ENCODE data around the gene SIM2. TPM values are rescaled to one million over a fixed set of nuclear protein-coding genes. Genes with fewer than 3 reads are reported as not detected.

Gene SIM2
- total RNA-seq, 1 donor from 2014 or later = 9.2 TPM

- Histone ChIP-seq H3K9ac (ENCODE audit: low read length) (no peak overlapping the region), H4K20me1 (ENCODE audit: insufficient read depth, low read length) (no peaks in the 10 kb centered on the region), H3K27me3 (ENCODE audit: insufficient read depth, low read length) (peaks cover 49% of the 10 kb centered on the region), H3K4me3 (ENCODE audit: insufficient read depth, low read depth, low read length) (no peak overlapping the region), H2AFZ (ENCODE audit: low read depth, low read length) (no peak overlapping the region), H3K4me1 (ENCODE audit: insufficient read depth, low read length) (no peaks in the 10 kb centered on the region), H3K27ac (ENCODE audit: low read depth, low read length) (no peak overlapping the region), H3K79me2 (ENCODE audit: insufficient read depth, low read length) (no peaks in the 10 kb centered on the region), H3K4me2 (ENCODE audit: low read length) (no peak overlapping the region), H3K9me3 (ENCODE audit: insufficient read depth, low read depth, low read length) (no peaks in the 10 kb centered on the region), H3K36me3 (ENCODE audit: insufficient read depth, low read length) (no peaks in the 10 kb centered on the region)
- no peaks in the 10 kb centered on the region for H3K4me1 Mint-ChIP-seq (ENCODE audit: low read depth, unreplicated experiment)
- peaks cover 46% of the 10 kb centered on the region for H3K27me3 Mint-ChIP-seq (ENCODE audit: low read depth, unreplicated experiment)
- H3K27ac Mint-ChIP-seq (ENCODE audit: unreplicated experiment) = no peak overlapping the region
- no peak for TF ChIP-seq CTCF (IDR thresholded peaks at IDR 0.05; ENCODE audit: insufficient read depth, low read depth, low read length)
- TF ChIP-seq EZH2 (IDR thresholded peaks at IDR 0.05; ENCODE audit: insufficient read depth, low read length) = no peak
- H3K9me3 Mint-ChIP-seq (ENCODE audit: unreplicated experiment) = peaks cover 1% of the 10 kb centered on the region
- no peak for DNase-seq (ENCODE audit: low read depth)
- peaks cover 3% of the 10 kb centered on the region for H3K36me3 Mint-ChIP-seq (ENCODE audit: low read depth, unreplicated experiment)
- no peak for FAIRE-seq
- no peak overlapping the region for H3K4me3 Mint-ChIP-seq (ENCODE audit: unreplicated experiment)
Measured at GRCh38 chr21:36716387-36716786, 17.5 kb downstream of the SIM2 start.

GRCh38 chr21:36716836-36717235 lies 17.9 kb downstream of the SIM2 start:
- H3K27ac Mint-ChIP-seq (ENCODE audit: unreplicated experiment) = no peak overlapping the region
- Histone ChIP-seq H3K27ac (ENCODE audit: low read depth, low read length) (no peak overlapping the region), H3K9ac (ENCODE audit: low read length) (no peak overlapping the region), H2AFZ (ENCODE audit: low read depth, low read length) (no peak overlapping the region), H3K9me3 (ENCODE audit: insufficient read depth, low read depth, low read length) (no peaks in the 10 kb centered on the region), H3K79me2 (ENCODE audit: insufficient read depth, low read length) (no peaks in the 10 kb centered on the region), H3K4me3 (ENCODE audit: insufficient read depth, low read depth, low read length) (no peak overlapping the region), H4K20me1 (ENCODE audit: insufficient read depth, low read length) (no peaks in the 10 kb centered on the region), H3K4me2 (ENCODE audit: low read length) (no peak overlapping the region), H3K27me3 (ENCODE audit: insufficient read depth, low read length) (peaks cover 45% of the 10 kb centered on the region), H3K36me3 (ENCODE audit: insufficient read depth, low read length) (no peaks in the 10 kb centered on the region), H3K4me1 (ENCODE audit: insufficient read depth, low read length) (no peaks in the 10 kb centered on the region)
- no peak overlapping the region for H3K4me3 Mint-ChIP-seq (ENCODE audit: unreplicated experiment)
- TF ChIP-seq EZH2 (IDR thresholded peaks at IDR 0.05; ENCODE audit: insufficient read depth, low read length) (no peak), CTCF (IDR thresholded peaks at IDR 0.05; ENCODE audit: insufficient read depth, low read depth, low read length) (no peak)
- peaks cover 44% of the 10 kb centered on the region for H3K27me3 Mint-ChIP-seq (ENCODE audit: low read depth, unreplicated experiment)
- no peak for FAIRE-seq
- peaks cover 1% of the 10 kb centered on the region for H3K9me3 Mint-ChIP-seq (ENCODE audit: unreplicated experiment)
- peaks cover 4% of the 10 kb centered on the region for H3K36me3 Mint-ChIP-seq (ENCODE audit: low read depth, unreplicated experiment)
- no peak for DNase-seq (ENCODE audit: low read depth)
- no peaks in the 10 kb centered on the region for H3K4me1 Mint-ChIP-seq (ENCODE audit: low read depth, unreplicated experiment)

GRCh38 chr21:36717976-36718375 lies 19.1 kb downstream of the SIM2 start:
- Histone ChIP-seq H3K9ac (ENCODE audit: low read length) (no peak overlapping the region), H3K27ac (ENCODE audit: low read depth, low read length) (no peak overlapping the region), H3K4me2 (ENCODE audit: low read length) (no peak overlapping the region), H4K20me1 (ENCODE audit: insufficient read depth, low read length) (no peaks in the 10 kb centered on the region), H3K27me3 (ENCODE audit: insufficient read depth, low read length) (peaks cover 34% of the 10 kb centered on the region), H3K4me1 (ENCODE audit: insufficient read depth, low read length) (no peaks in the 10 kb centered on the region), H2AFZ (ENCODE audit: low read depth, low read length) (no peak overlapping the region), H3K79me2 (ENCODE audit: insufficient read depth, low read length) (no peaks in the 10 kb centered on the region), H3K4me3 (ENCODE audit: insufficient read depth, low read depth, low read length) (no peak overlapping the region), H3K36me3 (ENCODE audit: insufficient read depth, low read length) (no peaks in the 10 kb centered on the region), H3K9me3 (ENCODE audit: insufficient read depth, low read depth, low read length) (no peaks in the 10 kb centered on the region)
- Mint-ChIP-seq H3K4me1 (ENCODE audit: low read depth, unreplicated experiment) (no peaks in the 10 kb centered on the region), H3K36me3 (ENCODE audit: low read depth, unreplicated experiment) (peaks cover 8% of the 10 kb centered on the region), H3K4me3 (ENCODE audit: unreplicated experiment) (no peak overlapping the region), H3K27ac (ENCODE audit: unreplicated experiment) (no peak overlapping the region), H3K9me3 (ENCODE audit: unreplicated experiment) (peaks cover 1% of the 10 kb centered on the region), H3K27me3 (ENCODE audit: low read depth, unreplicated experiment) (peaks cover 36% of the 10 kb centered on the region)
- TF ChIP-seq EZH2 (IDR thresholded peaks at IDR 0.05; ENCODE audit: insufficient read depth, low read length) = no peak
- TF ChIP-seq CTCF (IDR thresholded peaks at IDR 0.05; ENCODE audit: insufficient read depth, low read depth, low read length) = no peak
- FAIRE-seq (no peak), DNase-seq (ENCODE audit: low read depth) (no peak)

Measured in astrocyte (in vitro differentiated cells and primary cell).